SU-DHL-6 (cell line): ENCODE results near the gene MYOM1.

ENCODE experiments used
- H2AFZ ChIP-seq: fragments of 200-600 bp; sonication (generic); 2 replicates; pipeline ENCODE4 v1.6.1; 2014; ENCODE audit warnings: low read depth, mild to moderate bottlenecking, moderate library complexity, mixed read lengths, antibody characterized with exemption, low read length; ENCODE audit not compliant: severe bottlenecking
- H3F3A ChIP-seq: fragments of 200-600 bp; shearing (Covaris generic); 2 replicates; pipeline ENCODE4 v1.6.0; 2016; ENCODE audit warnings: antibody characterized with exemption, mild to moderate bottlenecking; ENCODE audit not compliant: insufficient read depth
- H3K27ac ChIP-seq: fragments of 200-600 bp; sonication (generic); 2 replicates; pipeline ENCODE4 v1.5.1; 2016; ENCODE audit warnings: low read depth, mild to moderate bottlenecking, low read length, moderate library complexity, mixed read lengths
- H3K27me3 ChIP-seq: fragments of 200-600 bp; sonication (generic), shearing (Covaris generic); 2 replicates; pipeline ENCODE4 v1.6.0; 2014; ENCODE audit warnings: mild to moderate bottlenecking, low read length
- H3K36me3 ChIP-seq: fragments of 200-600 bp; sonication (generic); 2 replicates; pipeline ENCODE4 v1.6.1; 2014; ENCODE audit warnings: mild to moderate bottlenecking, low read length, mixed read lengths
- H3K4me2 ChIP-seq: fragments of 300-600, 200-600 bp; shearing (Covaris generic), sonication (generic); 2 replicates; pipeline ENCODE4 v1.6.0; 2014; ENCODE audit warnings: low read length, low read depth, mild to moderate bottlenecking; ENCODE audit not compliant: poor library complexity, severe bottlenecking
- H3K4me3 ChIP-seq: fragments of 200-600 bp; sonication (generic); 2 replicates; pipeline ENCODE4 v1.5.1; 2014; ENCODE audit warnings: antibody characterized with exemption, low read length, mild to moderate bottlenecking, mixed read lengths; ENCODE audit not compliant: insufficient read depth, poor library complexity, severe bottlenecking
- H3K79me2 ChIP-seq: fragments of 200-600 bp; sonication (generic); 2 replicates; pipeline ENCODE4 v1.6.1; 2014; ENCODE audit warnings: mild to moderate bottlenecking, low read length, moderate library complexity; ENCODE audit not compliant: insufficient read depth
- H3K9ac ChIP-seq: fragments of 200-600 bp; sonication (generic); 2 replicates; pipeline ENCODE4 v1.7.0; 2014; ENCODE audit warnings: mild to moderate bottlenecking, low read length
- H3K9me2 ChIP-seq: fragments of 200-600 bp; sonication (generic); replicated peaks from 2 replicates; pipeline ENCODE4 v1.6.1; 2014; ENCODE audit warnings: low read length; ENCODE audit not compliant: insufficient read depth
- H3K9me3 ChIP-seq: fragments of 200-600 bp; sonication (generic); 2 replicates; pipeline ENCODE4 v1.6.1; 2014; ENCODE audit warnings: low read length, mixed read lengths; ENCODE audit not compliant: insufficient read depth
- H4K20me1 ChIP-seq: fragments of 200-600 bp; sonication (generic); 2 replicates; pipeline ENCODE4 v1.6.1; 2014; ENCODE audit warnings: low read depth, mild to moderate bottlenecking, antibody characterized with exemption, low read length, moderate library complexity, mixed read lengths
- EZH2phosphoT487 ChIP-seq: fragments of 200-600 bp; sonication (generic), shearing (Covaris generic); conservative IDR thresholded peaks from 2 replicates; pipeline ENCODE4 v1.6.1; 2018; ENCODE audit warnings: mild to moderate bottlenecking, antibody characterized with exemption, low read length, moderate library complexity, mixed read lengths
- TF ChIP-seq, protein P1 (sequence below): fragments of 200-600 bp; sonication (generic); IDR thresholded peaks from one replicate; pipeline ENCODE4 v1.5.1; 2017; ENCODE audit warnings: antibody characterized with exemption, mild to moderate bottlenecking, low read length, moderate library complexity; ENCODE audit not compliant: insufficient read depth, poor library complexity, severe bottlenecking

MYOM1 gene

DNA sequence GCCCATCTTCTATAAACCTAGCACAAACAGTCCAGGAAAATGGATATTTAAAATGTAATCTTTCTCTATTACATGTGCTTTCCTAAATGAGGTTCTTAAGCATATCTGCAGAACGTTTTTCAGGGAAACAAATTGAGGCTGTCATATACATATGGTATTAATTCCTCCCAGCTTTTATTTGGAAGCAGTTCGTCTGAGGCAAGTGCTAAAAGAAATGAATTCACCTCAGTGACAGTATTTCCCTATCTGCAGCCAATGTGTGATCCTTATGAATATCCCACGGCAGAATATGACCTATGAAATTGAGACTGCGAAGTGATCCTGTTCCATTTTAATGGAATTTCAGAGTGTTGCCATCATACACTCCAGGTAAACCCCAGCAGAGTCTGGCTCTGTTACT is 7.1 kb downstream of the MYOM1 start:
- H4K20me1 ChIP-seq = no peaks in the 10 kb centered on the region
- H3K9me2 ChIP-seq = no peaks in the 10 kb centered on the region
- no peak overlapping the region for H3K4me3 ChIP-seq
- H3K27ac ChIP-seq = no peak overlapping the region
- H3K79me2 ChIP-seq = no peaks in the 10 kb centered on the region
- H2AFZ ChIP-seq = no peak overlapping the region
- H3K9ac ChIP-seq = no peak overlapping the region
- no peak overlapping the region for H3K4me2 ChIP-seq
- H3K27me3 ChIP-seq = no peaks in the 10 kb centered on the region
- no peak for TF ChIP-seq EZH2phosphoT487
- TF ChIP-seq, protein P1, sequence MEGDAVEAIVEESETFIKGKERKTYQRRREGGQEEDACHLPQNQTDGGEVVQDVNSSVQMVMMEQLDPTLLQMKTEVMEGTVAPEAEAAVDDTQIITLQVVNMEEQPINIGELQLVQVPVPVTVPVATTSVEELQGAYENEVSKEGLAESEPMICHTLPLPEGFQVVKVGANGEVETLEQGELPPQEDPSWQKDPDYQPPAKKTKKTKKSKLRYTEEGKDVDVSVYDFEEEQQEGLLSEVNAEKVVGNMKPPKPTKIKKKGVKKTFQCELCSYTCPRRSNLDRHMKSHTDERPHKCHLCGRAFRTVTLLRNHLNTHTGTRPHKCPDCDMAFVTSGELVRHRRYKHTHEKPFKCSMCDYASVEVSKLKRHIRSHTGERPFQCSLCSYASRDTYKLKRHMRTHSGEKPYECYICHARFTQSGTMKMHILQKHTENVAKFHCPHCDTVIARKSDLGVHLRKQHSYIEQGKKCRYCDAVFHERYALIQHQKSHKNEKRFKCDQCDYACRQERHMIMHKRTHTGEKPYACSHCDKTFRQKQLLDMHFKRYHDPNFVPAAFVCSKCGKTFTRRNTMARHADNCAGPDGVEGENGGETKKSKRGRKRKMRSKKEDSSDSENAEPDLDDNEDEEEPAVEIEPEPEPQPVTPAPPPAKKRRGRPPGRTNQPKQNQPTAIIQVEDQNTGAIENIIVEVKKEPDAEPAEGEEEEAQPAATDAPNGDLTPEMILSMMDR = no peak
- H3K9me3 ChIP-seq = no peaks in the 10 kb centered on the region
- no peaks in the 10 kb centered on the region for H3K36me3 ChIP-seq
- H3F3A ChIP-seq = no peaks in the 10 kb centered on the region

GRCh38 chr18:3211236-3211992 is 8.4 kb downstream of the MYOM1 start:
- H3K27ac ChIP-seq = no peak overlapping the region
- no peaks in the 10 kb centered on the region for H4K20me1 ChIP-seq
- H3K4me2 ChIP-seq = no peak overlapping the region
- no peak overlapping the region for H3K4me3 ChIP-seq
- no peaks in the 10 kb centered on the region for H3K79me2 ChIP-seq
- H3K9ac ChIP-seq = no peak overlapping the region
- H3F3A ChIP-seq = no peaks in the 10 kb centered on the region
- TF ChIP-seq, protein P1 = no peak
- no peak for TF ChIP-seq EZH2phosphoT487
- H3K27me3 ChIP-seq = no peaks in the 10 kb centered on the region
- H3K9me2 ChIP-seq = no peaks in the 10 kb centered on the region
- H2AFZ ChIP-seq = no peak overlapping the region
- no peaks in the 10 kb centered on the region for H3K36me3 ChIP-seq
- no peaks in the 10 kb centered on the region for H3K9me3 ChIP-seq

DNA sequence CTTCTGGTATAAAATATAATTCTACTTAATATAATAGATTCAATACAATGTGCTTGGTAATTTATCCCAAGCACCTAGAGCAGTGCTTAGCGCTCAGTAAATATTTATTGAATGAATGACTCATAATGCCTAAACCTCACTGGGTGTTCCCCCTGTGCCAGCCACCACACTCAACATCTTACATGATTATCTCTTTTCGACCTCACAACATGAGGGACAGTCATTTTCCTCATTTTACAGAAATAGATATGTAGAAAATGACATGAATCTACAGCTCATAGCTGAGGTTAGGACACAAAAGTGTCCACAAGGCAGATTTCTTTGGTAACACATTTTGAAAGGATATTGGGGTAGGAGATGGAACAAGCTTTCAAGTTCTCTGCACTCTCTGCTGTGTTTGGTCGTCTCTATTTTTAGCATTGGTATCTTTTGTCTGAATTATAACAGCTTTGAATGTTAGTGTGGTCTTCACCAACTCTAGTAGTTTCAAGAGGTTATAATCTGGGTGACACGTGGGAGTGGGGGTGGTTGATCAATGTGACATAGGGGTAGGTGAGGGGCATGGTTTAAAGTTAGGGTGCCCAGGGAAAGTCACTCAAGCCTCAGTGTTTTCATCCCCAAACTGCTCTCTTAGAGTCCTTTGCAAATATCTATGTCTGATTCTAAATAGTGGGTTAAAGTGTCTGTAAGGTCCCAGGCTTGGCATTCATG is 9.8 kb downstream of the MYOM1 start:
- Histone ChIP-seq H3K4me3 (no peak overlapping the region), H4K20me1 (no peaks in the 10 kb centered on the region), H3F3A (no peaks in the 10 kb centered on the region), H3K4me2 (no peak overlapping the region), H3K9me2 (no peaks in the 10 kb centered on the region), H3K9me3 (no peaks in the 10 kb centered on the region), H3K27me3 (no peaks in the 10 kb centered on the region), H2AFZ (peak overlapping the region; percentile 41), H3K36me3 (no peaks in the 10 kb centered on the region), H3K9ac (no peak overlapping the region), H3K79me2 (no peaks in the 10 kb centered on the region), H3K27ac (no peak overlapping the region)
- TF ChIP-seq, protein P1 = no peak
- TF ChIP-seq EZH2phosphoT487 = no peak
